Vagina (tissue), 2 donors: ENCODE measurements around the gene PTPN11.

Experiments
- CTCF ChIP-seq, 3 experiments: fragments of 450-650 bp in 2 of 3; fragments of 200-600 bp in 1 of 3; sonication (generic) in 1 of 3; IDR thresholded peaks; one replicate each; pipeline ENCODE4 v1.5.1; 2017 to 2019; ENCODE audit warnings: antibody characterized with exemption in 3 of 3, mild to moderate bottlenecking in 2 of 3, moderate library complexity in 2 of 3
- POLR2A ChIP-seq, 2 donors: fragments of 450-650 bp; IDR thresholded peaks; one replicate each; pipeline ENCODE4 v1.6.1; 2017; ENCODE audit warnings: antibody characterized with exemption in 2 of 2, mild to moderate bottlenecking in 2 of 2, moderate library complexity in 2 of 2
- POLR2AphosphoS5 ChIP-seq, 2 donors: sonication (generic); formaldehyde crosslinking; IDR thresholded peaks; one replicate each; pipeline ENCODE4 v1.9.0; 2017; ENCODE audit warnings: antibody characterized with exemption in 2 of 2, mild to moderate bottlenecking in 2 of 2, low read depth in 1 of 2; ENCODE audit not compliant: insufficient read depth in 1 of 2

- TF ChIP-seq CTCF (IDR thresholded peaks at IDR 0.05) (no peak), POLR2A (IDR thresholded peaks at IDR 0.05) (no peak), POLR2AphosphoS5 (IDR thresholded peaks at IDR 0.05; ENCODE audit: insufficient read depth in 1 of 2, low read depth in 1 of 2) (no peak)
These were observed 114.8 kb downstream of the PTPN11 start for GRCh38 chr12:112533528-112533927.
